ENCODE measurements around the gene CCR9.

DNA sequence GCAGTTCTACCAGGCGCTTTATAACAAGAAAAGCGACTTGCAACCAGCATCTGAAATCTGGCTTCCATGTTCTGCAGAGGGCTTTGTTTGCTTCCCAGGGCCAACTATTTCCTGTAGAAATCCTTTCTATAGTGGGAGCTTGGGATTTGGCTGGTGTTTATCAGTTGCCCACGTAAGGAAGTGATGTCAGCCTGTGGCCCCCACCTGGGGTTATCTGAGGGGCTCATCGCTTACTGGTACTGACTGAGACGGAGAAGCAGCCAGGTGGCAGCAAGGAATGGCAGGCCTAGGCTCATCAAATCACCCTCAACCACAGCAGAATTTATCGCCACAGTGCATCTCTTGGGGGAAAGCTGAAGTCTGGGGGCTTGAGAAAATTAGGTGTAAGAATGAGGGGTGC lies 14.6 kb upstream of the CCR9 start:
- TF ChIP-seq TAF1 (IDR thresholded peaks at IDR 0.05; ENCODE audit: low read depth, low read length) (no peak), POLR2AphosphoS5 (IDR thresholded peaks at IDR 0.05; ENCODE audit: low read depth, low read length) (no peak), POU2F2 (IDR thresholded peaks at IDR 0.05; ENCODE audit: low read depth, low read length) (no peak)
